SU-DHL-6 (cell line): ENCODE results near the gene HERC4.

ENCODE experiments used
- EZH2phosphoT487 ChIP-seq: fragments of 200-600 bp; sonication (generic), shearing (Covaris generic); conservative IDR thresholded peaks from 2 replicates; pipeline ENCODE4 v1.6.1; 2018; ENCODE audit warnings: mild to moderate bottlenecking, antibody characterized with exemption, low read length, moderate library complexity, mixed read lengths
- TF ChIP-seq, protein P1 (sequence below): fragments of 200-600 bp; sonication (generic); IDR thresholded peaks from one replicate; pipeline ENCODE4 v1.5.1; 2017; ENCODE audit warnings: antibody characterized with exemption, mild to moderate bottlenecking, low read length, moderate library complexity; ENCODE audit not compliant: insufficient read depth, poor library complexity, severe bottlenecking

DNA sequence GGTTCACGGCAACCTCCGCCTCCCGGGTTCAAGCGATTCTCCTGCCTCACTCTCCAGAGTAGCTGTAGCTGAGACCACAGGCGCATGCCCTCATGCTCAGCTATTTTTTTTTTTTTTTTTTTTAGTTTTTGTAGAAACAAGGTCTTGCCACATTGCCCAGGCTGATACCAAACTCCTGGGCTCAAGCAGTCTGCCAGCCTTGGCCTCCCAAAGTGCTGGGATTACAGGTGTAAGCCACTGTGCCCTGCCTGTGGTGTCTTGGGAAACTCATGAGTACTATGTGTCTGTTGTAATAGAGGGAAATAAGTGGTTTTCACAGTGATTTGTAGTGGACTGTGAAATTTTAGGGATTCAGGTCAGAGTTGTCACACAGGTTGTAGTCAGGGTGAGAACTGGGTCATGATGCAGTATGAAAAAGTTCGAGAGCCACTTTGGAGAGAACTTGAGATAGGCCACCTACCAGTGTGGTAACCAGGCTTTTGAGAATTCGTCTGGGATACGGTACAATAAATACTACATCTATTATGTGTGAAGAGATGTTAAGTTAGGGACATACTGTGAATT lies 160.2 kb downstream of the HERC4 start:
- TF ChIP-seq, protein P1, sequence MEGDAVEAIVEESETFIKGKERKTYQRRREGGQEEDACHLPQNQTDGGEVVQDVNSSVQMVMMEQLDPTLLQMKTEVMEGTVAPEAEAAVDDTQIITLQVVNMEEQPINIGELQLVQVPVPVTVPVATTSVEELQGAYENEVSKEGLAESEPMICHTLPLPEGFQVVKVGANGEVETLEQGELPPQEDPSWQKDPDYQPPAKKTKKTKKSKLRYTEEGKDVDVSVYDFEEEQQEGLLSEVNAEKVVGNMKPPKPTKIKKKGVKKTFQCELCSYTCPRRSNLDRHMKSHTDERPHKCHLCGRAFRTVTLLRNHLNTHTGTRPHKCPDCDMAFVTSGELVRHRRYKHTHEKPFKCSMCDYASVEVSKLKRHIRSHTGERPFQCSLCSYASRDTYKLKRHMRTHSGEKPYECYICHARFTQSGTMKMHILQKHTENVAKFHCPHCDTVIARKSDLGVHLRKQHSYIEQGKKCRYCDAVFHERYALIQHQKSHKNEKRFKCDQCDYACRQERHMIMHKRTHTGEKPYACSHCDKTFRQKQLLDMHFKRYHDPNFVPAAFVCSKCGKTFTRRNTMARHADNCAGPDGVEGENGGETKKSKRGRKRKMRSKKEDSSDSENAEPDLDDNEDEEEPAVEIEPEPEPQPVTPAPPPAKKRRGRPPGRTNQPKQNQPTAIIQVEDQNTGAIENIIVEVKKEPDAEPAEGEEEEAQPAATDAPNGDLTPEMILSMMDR = no peak
- no peak for TF ChIP-seq EZH2phosphoT487
